Endothelial cell of umbilical vein (primary cell): ENCODE measurements around the gene CBLN1. TPM values are rescaled to one million over a fixed set of nuclear protein-coding genes. Genes with fewer than 3 reads are reported as not detected.

ENCODE experiments used
- BruUV-seq: library from RNA; stranded (reverse); fragments of 400-500 nt; replicated peaks from 2 replicates; lab custom pipeline; 2021; lab: Mats Ljungman, UMichigan
- CTCF ChIA-PET: fragments of 300-600, 350-600 bp; sonication (Branson Sonifier 250); formaldehyde crosslinking; loops from one replicate; lab custom pipeline; 2021; ENCODE audit warnings: antibody characterized with exemption, inconsistent platforms; lab: Charles Lee
- POLR2A ChIA-PET: fragments of 300-600, 350-600 bp; sonication (Branson Sonifier 250); formaldehyde crosslinking; loops from one replicate; lab custom pipeline; 2021; ENCODE audit warnings: antibody characterized with exemption, inconsistent platforms; lab: Charles Lee
- DNase-seq: peaks from one replicate; pipeline ENCODE4 v3.0.0-alpha.2; 2011; ENCODE audit warnings: low read depth, low spot score
- FAIRE-seq: peaks from 2 replicates; lab custom pipeline; 2011; peaks lifted over from hg19 to GRCh38; lab: Jason Lieb, UNC
- H2AFZ ChIP-seq: 2 replicates; pipeline ENCODE4 v1.6.0; 2012; ENCODE audit warnings: low read depth, low read length, control low read depth, inconsistent platforms
- H3K27ac ChIP-seq: 2 replicates; pipeline ENCODE4 v1.5.1; 2011; ENCODE audit warnings: low read depth, mild to moderate bottlenecking, control low read depth, low read length, moderate library complexity; ENCODE audit not compliant: insufficient read depth
- H3K27me3 ChIP-seq, 2 experiments: 2 replicates each; pipeline versions ENCODE4 v1.6.0 to v1.6.1; 2011; ENCODE audit warnings: low read length in 2 of 2, mixed read lengths in 1 of 2; ENCODE audit not compliant: control insufficient read depth in 2 of 2, insufficient read depth in 2 of 2
- H3K36me3 ChIP-seq, 2 experiments: 2 replicates in 1 of 2; 3 replicates in 1 of 2; pipeline ENCODE4 v1.5.1; 2011; ENCODE audit warnings: low read length in 2 of 2, mild to moderate bottlenecking in 1 of 2, moderate library complexity in 1 of 2; ENCODE audit not compliant: control insufficient read depth in 2 of 2, insufficient read depth in 2 of 2; ENCODE audit errors: extremely low read depth in 1 of 2
- H3K4me1 ChIP-seq: 3 replicates; pipeline ENCODE4 v1.5.1; 2011; ENCODE audit warnings: mild to moderate bottlenecking, low read length; ENCODE audit not compliant: control insufficient read depth, insufficient read depth; ENCODE audit errors: extremely low read depth
- H3K4me2 ChIP-seq: 2 replicates; pipeline ENCODE4 v1.6.1; 2011; ENCODE audit warnings: low read length, control low read depth, mixed read lengths; ENCODE audit not compliant: insufficient read depth
- H3K4me3 ChIP-seq, 3 experiments: fragments of 200-600 bp in 1 of 3; sonication (generic), shearing (Covaris generic) in 1 of 3; replicated peaks in 1 of 3; 2 replicates each; pipeline ENCODE4 v1.5.1; 2011 to 2016; ENCODE audit warnings: control low read depth in 3 of 3, low read length in 3 of 3, mild to moderate bottlenecking in 2 of 3, inconsistent platforms in 1 of 3, low read depth in 1 of 3, moderate library complexity in 1 of 3; ENCODE audit not compliant: insufficient read depth in 1 of 3
- H3K79me2 ChIP-seq: 2 replicates; pipeline ENCODE4 v1.6.0; 2012; ENCODE audit warnings: low read length, inconsistent platforms; ENCODE audit not compliant: control insufficient read depth, insufficient read depth
- H3K9ac ChIP-seq: replicated peaks from 2 replicates; pipeline ENCODE3; 2011; ENCODE audit warnings: low read length, control low read depth; ENCODE audit not compliant: insufficient read depth; ENCODE audit errors: extremely low read depth
- H3K9me1 ChIP-seq: replicated peaks from 3 replicates; pipeline ENCODE4 v1.6.0; 2011; ENCODE audit warnings: mild to moderate bottlenecking, low read length; ENCODE audit not compliant: control insufficient read depth, insufficient read depth; ENCODE audit errors: extremely low read depth
- H3K9me3 ChIP-seq: replicated peaks from 2 replicates; pipeline ENCODE4 v1.5.1; 2012; ENCODE audit warnings: low read length, inconsistent platforms; ENCODE audit not compliant: control insufficient read depth, insufficient read depth
- H4K20me1 ChIP-seq: replicated peaks from 2 replicates; pipeline ENCODE3; 2011; ENCODE audit warnings: mild to moderate bottlenecking, low read length; ENCODE audit not compliant: control insufficient read depth, insufficient read depth; ENCODE audit errors: extremely low read depth
- EZH2 ChIP-seq: IDR thresholded peaks from 2 replicates; pipeline ENCODE4 v1.6.1; 2012; ENCODE audit warnings: borderline replicate concordance, low read depth, mild to moderate bottlenecking, moderate library complexity, low read length, inconsistent platforms; ENCODE audit not compliant: severe bottlenecking
- FOS ChIP-seq: IDR thresholded peaks from 2 replicates; pipeline ENCODE4 v1.6.1; 2011; ENCODE audit warnings: mild to moderate bottlenecking, low read length, moderate library complexity, borderline replicate concordance; ENCODE audit not compliant: insufficient read depth
- GATA2 ChIP-seq: IDR thresholded peaks from 2 replicates; pipeline ENCODE4 v1.7.0; 2011; ENCODE audit warnings: low read depth, mild to moderate bottlenecking, moderate library complexity, mixed read lengths, low read length; ENCODE audit not compliant: insufficient read length, insufficient read depth
- JUN ChIP-seq: IDR thresholded peaks from 2 replicates; pipeline ENCODE4 v1.6.1; 2011; ENCODE audit warnings: borderline replicate concordance, low read depth; ENCODE audit not compliant: insufficient read length, insufficient read depth
- MYC ChIP-seq: IDR thresholded peaks from one replicate; pipeline ENCODE4 v1.6.1; 2011; ENCODE audit warnings: mild to moderate bottlenecking, low read depth, low read length
- POLR2A ChIP-seq: IDR thresholded peaks from 2 replicates; pipeline ENCODE4 v1.6.1; 2012; ENCODE audit warnings: low read depth, mild to moderate bottlenecking, control low read depth, low read length
- POLR2AphosphoS5 ChIP-seq: IDR thresholded peaks from 2 replicates; pipeline ENCODE4 v1.6.1; 2012; ENCODE audit warnings: low read depth, mild to moderate bottlenecking, control low read depth, low read length, moderate library complexity; ENCODE audit not compliant: insufficient read depth
- dilution Hi-C: fragments of 300-500 bp; cut with MboI; formaldehyde crosslinking; loops from one replicate; pipeline ENCODE4 v1.15.0; 2019; ENCODE audit warnings: low sequenced_read_pairs; ENCODE audit not compliant: extremely low pct_ligation_motif_present
- intact Hi-C: fragments of 100-400 bp; cut with micrococcal nuclease; formaldehyde crosslinking; loops from one replicate; pipeline ENCODE4 v1.10.0; 2022
- polyA plus RNA-seq, 4 experiments: library from polyadenylated mRNA; depleted of rRNA in 3 of 4; stranded (reverse) in 3 of 4; unstranded in 1 of 4; fragments of >200 nt; gene quantifications; 2 replicates each; pipeline versions ENCODE4 v1.2.1 to v1.2.3, GENCODE V29; 2011 to 2012; ENCODE audit warnings: missing spikeins in 1 of 4
- total RNA-seq: library from RNA; stranded (reverse); gene quantifications from 2 replicates; pipeline ENCODE4 v1.2.3, GENCODE V29; 2021
- TF ChIP-seq, protein P1 (sequence below), 2 donors: IDR thresholded peaks; 1 replicate in 1 of 2; 2 replicates in 1 of 2; pipeline ENCODE4 v1.5.1; 2011; ENCODE audit warnings: low read length in 2 of 2, mild to moderate bottlenecking in 2 of 2, moderate library complexity in 2 of 2, control low read depth in 1 of 2, inconsistent platforms in 1 of 2, low read depth in 1 of 2; ENCODE audit not compliant: insufficient read depth in 1 of 2; ENCODE audit errors: extremely low read depth in 1 of 2
- TF ChIP-seq, protein P2 (sequence below): IDR thresholded peaks from 2 replicates; pipeline ENCODE4 v1.6.1; 2011; ENCODE audit not compliant: insufficient read depth, insufficient read length

CBLN1 gene
- total and polyA plus RNA-seq, 2 donors (not counting 3 experiments of a cell fraction or from before 2014, with no cell fraction given): not detected

DNA sequence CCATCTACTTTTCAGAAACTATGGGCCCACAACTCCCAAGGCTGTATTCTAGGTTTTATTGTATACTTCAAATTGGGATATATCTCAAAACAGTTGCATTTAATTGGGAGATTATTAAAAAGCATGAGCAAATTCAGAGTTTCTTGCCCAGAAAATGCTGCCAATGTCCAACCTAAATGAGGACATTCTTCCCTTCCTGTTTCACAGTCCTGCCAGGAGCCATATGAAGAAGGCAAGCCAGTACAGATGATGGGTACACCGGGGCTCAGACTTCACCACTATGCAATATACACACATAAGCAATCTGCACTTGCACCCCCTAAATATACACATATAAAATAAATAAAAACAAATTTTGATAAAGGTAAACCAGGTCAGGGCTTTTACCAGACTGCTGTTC lies 34.0 kb upstream of the CBLN1 start:
- H2AFZ ChIP-seq: no peak overlapping the region
- ChIA-PET CTCF (interaction anchor here (1.6 kb wide), 1 partner anchor 18 kb away, joined by 3 read pairs; no protein-coding TSS in a partner anchor), POLR2A (no interaction called here)
- H3K79me2 ChIP-seq: no peaks in the 10 kb centered on the region
- dilution Hi-C loops (no loop called here), intact Hi-C loops (no loop called here)
- H3K27me3 ChIP-seq: no peaks in the 10 kb centered on the region
- no peak for DNase-seq
- H3K4me1 ChIP-seq: no peaks in the 10 kb centered on the region
- H3K9me3 ChIP-seq: no peaks in the 10 kb centered on the region
- TF ChIP-seq GATA2 (no peak), POLR2A (no peak), MYC (no peak), POLR2AphosphoS5 (no peak), EZH2 (no peak), FOS (no peak), JUN (no peak)
- TF ChIP-seq, protein P1, sequence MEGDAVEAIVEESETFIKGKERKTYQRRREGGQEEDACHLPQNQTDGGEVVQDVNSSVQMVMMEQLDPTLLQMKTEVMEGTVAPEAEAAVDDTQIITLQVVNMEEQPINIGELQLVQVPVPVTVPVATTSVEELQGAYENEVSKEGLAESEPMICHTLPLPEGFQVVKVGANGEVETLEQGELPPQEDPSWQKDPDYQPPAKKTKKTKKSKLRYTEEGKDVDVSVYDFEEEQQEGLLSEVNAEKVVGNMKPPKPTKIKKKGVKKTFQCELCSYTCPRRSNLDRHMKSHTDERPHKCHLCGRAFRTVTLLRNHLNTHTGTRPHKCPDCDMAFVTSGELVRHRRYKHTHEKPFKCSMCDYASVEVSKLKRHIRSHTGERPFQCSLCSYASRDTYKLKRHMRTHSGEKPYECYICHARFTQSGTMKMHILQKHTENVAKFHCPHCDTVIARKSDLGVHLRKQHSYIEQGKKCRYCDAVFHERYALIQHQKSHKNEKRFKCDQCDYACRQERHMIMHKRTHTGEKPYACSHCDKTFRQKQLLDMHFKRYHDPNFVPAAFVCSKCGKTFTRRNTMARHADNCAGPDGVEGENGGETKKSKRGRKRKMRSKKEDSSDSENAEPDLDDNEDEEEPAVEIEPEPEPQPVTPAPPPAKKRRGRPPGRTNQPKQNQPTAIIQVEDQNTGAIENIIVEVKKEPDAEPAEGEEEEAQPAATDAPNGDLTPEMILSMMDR (IDR thresholded peaks at IDR 0.05; ENCODE audit: extremely low read depth in 1 of 2, insufficient read depth in 1 of 2, low read depth in 1 of 2, low read length in 2 of 2): no peak
- TF ChIP-seq, protein P2, sequence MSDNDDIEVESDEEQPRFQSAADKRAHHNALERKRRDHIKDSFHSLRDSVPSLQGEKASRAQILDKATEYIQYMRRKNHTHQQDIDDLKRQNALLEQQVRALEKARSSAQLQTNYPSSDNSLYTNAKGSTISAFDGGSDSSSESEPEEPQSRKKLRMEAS: no peak
- no peaks in the 10 kb centered on the region for H4K20me1 ChIP-seq
- no TSS peak for BruUV-seq
- no peaks in the 10 kb centered on the region for H3K36me3 ChIP-seq
- FAIRE-seq: no peak
- no peak overlapping the region for H3K27ac ChIP-seq
- no peaks in the 10 kb centered on the region for H3K9me1 ChIP-seq
- H3K9ac ChIP-seq: no peak overlapping the region
- H3K4me3 ChIP-seq: no peak overlapping the region
- no peak overlapping the region for H3K4me2 ChIP-seq
